ENCODE data around the gene GIPC3. TPM values are rescaled to one million over a fixed set of nuclear protein-coding genes. Genes with fewer than 3 reads are reported as not detected.
"Not testable (repeated sequence)": the region's sequence is repeated elsewhere in the genome, so short reads cannot be mapped to it uniquely, and the experiment has no call there.

Gene GIPC3
- total and polyA plus RNA-seq, 2 experiments from 2014 or later = 0.48 to 0.59 TPM

- H3K27me3 Mint-ChIP-seq (ENCODE audit: insufficient read depth, low read depth, poor library complexity) = peaks cover 20% of the 10 kb centered on the region
- not testable (repeated sequence) for H3K27me3 ChIP-seq (ENCODE audit: insufficient read depth); H3F3A ChIP-seq (replicated peaks; ENCODE audit: low read depth); H2AFZ ChIP-seq; H3K36me3 ChIP-seq (ENCODE audit: insufficient read depth); H3K27ac Mint-ChIP-seq; H3K4me2 ChIP-seq; H3K4me3 ChIP-seq; H3K27ac ChIP-seq (ENCODE audit: low read depth); H3K36me3 Mint-ChIP-seq (ENCODE audit: low read depth); H3K4me1 ChIP-seq (ENCODE audit: insufficient read depth); H3K9me2 ChIP-seq (ENCODE audit: insufficient read depth); ATAC-seq; DNase-seq (ENCODE audit: low spot score); H3K4me3 Mint-ChIP-seq; H3K9me3 Mint-ChIP-seq
- H4K20me1 ChIP-seq (replicated peaks; ENCODE audit: insufficient read depth) = peaks cover 16% of the 10 kb centered on the region
- peaks cover 23% of the 10 kb centered on the region for H3K79me2 ChIP-seq (replicated peaks; ENCODE audit: insufficient read depth)
- H3K4me1 Mint-ChIP-seq = peaks cover 13% of the 10 kb centered on the region
Observed at GRCh38 chr19:3628766-3629165, 43.5 kb downstream of the GIPC3 start.

- no peak for DNase-seq (ENCODE audit: low spot score)
- H3K9me3 Mint-ChIP-seq = no peaks in the 10 kb centered on the region
- ATAC-seq = no peak
- Histone ChIP-seq H3K9me2 (ENCODE audit: insufficient read depth) (no peaks in the 10 kb centered on the region), H3K36me3 (ENCODE audit: insufficient read depth) (no peaks in the 10 kb centered on the region), H3K4me3 (no peak overlapping the region), H3F3A (replicated peaks; ENCODE audit: low read depth) (peaks cover 5% of the 10 kb centered on the region; the same call in 1 of the 2 replicates), H3K4me1 (ENCODE audit: insufficient read depth) (no peaks in the 10 kb centered on the region), H3K4me2 (no peak overlapping the region), H2AFZ (no peak overlapping the region), H3K79me2 (replicated peaks; ENCODE audit: insufficient read depth) (peaks cover 2% of the 10 kb centered on the region), H3K27ac (ENCODE audit: low read depth) (no peak overlapping the region), H3K27me3 (ENCODE audit: insufficient read depth) (no peaks in the 10 kb centered on the region), H4K20me1 (replicated peaks; ENCODE audit: insufficient read depth) (no peaks in the 10 kb centered on the region; the same call in 1 of the 2 replicates)
- H3K36me3 Mint-ChIP-seq (ENCODE audit: low read depth) = no peaks in the 10 kb centered on the region; the same call in 2 of the 3 replicates
- no peak overlapping the region for H3K4me3 Mint-ChIP-seq
- TF ChIP-seq STAT1 (IDR thresholded peaks at IDR 0.05; ENCODE audit: unreplicated experiment) = no peak
- TF ChIP-seq EZH2phosphoT487 (IDR thresholded peaks at IDR 0.05; ENCODE audit: unreplicated experiment) = no peak
- TF ChIP-seq, protein P1, sequence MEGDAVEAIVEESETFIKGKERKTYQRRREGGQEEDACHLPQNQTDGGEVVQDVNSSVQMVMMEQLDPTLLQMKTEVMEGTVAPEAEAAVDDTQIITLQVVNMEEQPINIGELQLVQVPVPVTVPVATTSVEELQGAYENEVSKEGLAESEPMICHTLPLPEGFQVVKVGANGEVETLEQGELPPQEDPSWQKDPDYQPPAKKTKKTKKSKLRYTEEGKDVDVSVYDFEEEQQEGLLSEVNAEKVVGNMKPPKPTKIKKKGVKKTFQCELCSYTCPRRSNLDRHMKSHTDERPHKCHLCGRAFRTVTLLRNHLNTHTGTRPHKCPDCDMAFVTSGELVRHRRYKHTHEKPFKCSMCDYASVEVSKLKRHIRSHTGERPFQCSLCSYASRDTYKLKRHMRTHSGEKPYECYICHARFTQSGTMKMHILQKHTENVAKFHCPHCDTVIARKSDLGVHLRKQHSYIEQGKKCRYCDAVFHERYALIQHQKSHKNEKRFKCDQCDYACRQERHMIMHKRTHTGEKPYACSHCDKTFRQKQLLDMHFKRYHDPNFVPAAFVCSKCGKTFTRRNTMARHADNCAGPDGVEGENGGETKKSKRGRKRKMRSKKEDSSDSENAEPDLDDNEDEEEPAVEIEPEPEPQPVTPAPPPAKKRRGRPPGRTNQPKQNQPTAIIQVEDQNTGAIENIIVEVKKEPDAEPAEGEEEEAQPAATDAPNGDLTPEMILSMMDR (conservative IDR thresholded peaks at IDR 0.05; ENCODE audit: low read depth in 2 of 2) = no peak
- TF ChIP-seq ZNF114 (CRISPR knock-in tag; IDR thresholded peaks at IDR 0.05) = no peak
- no peak for TF ChIP-seq NANOG (IDR thresholded peaks at IDR 0.05; ENCODE audit: borderline replicate concordance)
- TF ChIP-seq EZH2 (IDR thresholded peaks at IDR 0.05; ENCODE audit: low read depth, unreplicated experiment) = no peak
- TF ChIP-seq REST (IDR thresholded peaks at IDR 0.05; ENCODE audit: unreplicated experiment) = no peak
- TF ChIP-seq, protein P2, sequence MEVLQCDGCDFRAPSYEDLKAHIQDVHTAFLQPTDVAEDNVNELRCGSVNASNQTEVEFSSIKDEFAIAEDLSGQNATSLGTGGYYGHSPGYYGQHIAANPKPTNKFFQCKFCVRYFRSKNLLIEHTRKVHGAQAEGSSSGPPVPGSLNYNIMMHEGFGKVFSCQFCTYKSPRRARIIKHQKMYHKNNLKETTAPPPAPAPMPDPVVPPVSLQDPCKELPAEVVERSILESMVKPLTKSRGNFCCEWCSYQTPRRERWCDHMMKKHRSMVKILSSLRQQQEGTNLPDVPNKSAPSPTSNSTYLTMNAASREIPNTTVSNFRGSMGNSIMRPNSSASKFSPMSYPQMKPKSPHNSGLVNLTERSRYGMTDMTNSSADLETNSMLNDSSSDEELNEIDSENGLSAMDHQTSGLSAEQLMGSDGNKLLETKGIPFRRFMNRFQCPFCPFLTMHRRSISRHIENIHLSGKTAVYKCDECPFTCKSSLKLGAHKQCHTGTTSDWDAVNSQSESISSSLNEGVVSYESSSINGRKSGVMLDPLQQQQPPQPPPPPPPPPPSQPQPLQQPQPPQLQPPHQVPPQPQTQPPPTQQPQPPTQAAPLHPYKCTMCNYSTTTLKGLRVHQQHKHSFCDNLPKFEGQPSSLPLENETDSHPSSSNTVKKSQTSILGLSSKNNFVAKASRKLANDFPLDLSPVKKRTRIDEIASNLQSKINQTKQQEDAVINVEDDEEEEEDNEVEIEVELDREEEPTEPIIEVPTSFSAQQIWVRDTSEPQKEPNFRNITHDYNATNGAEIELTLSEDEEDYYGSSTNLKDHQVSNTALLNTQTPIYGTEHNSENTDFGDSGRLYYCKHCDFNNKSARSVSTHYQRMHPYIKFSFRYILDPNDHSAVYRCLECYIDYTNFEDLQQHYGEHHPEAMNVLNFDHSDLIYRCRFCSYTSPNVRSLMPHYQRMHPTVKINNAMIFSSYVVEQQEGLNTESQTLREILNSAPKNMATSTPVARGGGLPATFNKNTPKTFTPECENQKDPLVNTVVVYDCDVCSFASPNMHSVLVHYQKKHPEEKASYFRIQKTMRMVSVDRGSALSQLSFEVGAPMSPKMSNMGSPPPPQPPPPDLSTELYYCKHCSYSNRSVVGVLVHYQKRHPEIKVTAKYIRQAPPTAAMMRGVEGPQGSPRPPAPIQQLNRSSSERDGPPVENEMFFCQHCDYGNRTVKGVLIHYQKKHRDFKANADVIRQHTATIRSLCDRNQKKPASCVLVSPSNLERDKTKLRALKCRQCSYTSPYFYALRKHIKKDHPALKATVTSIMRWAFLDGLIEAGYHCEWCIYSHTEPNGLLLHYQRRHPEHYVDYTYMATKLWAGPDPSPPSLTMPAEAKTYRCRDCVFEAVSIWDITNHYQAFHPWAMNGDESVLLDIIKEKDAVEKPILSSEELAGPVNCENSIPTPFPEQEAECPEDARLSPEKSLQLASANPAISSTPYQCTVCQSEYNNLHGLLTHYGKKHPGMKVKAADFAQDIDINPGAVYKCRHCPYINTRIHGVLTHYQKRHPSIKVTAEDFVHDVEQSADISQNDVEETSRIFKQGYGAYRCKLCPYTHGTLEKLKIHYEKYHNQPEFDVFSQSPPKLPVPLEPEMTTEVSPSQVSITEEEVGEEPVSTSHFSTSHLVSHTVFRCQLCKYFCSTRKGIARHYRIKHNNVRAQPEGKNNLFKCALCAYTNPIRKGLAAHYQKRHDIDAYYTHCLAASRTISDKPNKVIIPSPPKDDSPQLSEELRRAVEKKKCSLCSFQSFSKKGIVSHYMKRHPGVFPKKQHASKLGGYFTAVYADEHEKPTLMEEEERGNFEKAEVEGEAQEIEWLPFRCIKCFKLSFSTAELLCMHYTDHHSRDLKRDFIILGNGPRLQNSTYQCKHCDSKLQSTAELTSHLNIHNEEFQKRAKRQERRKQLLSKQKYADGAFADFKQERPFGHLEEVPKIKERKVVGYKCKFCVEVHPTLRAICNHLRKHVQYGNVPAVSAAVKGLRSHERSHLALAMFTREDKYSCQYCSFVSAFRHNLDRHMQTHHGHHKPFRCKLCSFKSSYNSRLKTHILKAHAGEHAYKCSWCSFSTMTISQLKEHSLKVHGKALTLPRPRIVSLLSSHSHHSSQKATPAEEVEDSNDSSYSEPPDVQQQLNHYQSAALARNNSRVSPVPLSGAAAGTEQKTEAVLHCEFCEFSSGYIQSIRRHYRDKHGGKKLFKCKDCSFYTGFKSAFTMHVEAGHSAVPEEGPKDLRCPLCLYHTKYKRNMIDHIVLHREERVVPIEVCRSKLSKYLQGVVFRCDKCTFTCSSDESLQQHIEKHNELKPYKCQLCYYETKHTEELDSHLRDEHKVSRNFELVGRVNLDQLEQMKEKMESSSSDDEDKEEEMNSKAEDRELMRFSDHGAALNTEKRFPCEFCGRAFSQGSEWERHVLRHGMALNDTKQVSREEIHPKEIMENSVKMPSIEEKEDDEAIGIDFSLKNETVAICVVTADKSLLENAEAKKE (CRISPR knock-in tag; IDR thresholded peaks at IDR 0.05) = no peak
- H3K27ac Mint-ChIP-seq = no peak overlapping the region
- no peaks in the 10 kb centered on the region for H3K4me1 Mint-ChIP-seq
- H3K27me3 Mint-ChIP-seq (ENCODE audit: insufficient read depth, low read depth, poor library complexity) = peaks cover 13% of the 10 kb centered on the region
Observed at GRCh38 chr19:3631053-3631861, 46.0 kb downstream of the GIPC3 start.
